HPDE6-E6E7 (cell line): ENCODE results near the gene ITGA2.
A peak's percentile ranks its signal among the peaks of the same experiment; 100 is the strongest.

Experiments used
- DNase-seq: peaks from one replicate; pipeline ENCODE4 v3.0.0; 2011; ENCODE audit warnings: missing footprints; ENCODE audit errors: extremely low spot score

Gene ITGA2

DNA sequence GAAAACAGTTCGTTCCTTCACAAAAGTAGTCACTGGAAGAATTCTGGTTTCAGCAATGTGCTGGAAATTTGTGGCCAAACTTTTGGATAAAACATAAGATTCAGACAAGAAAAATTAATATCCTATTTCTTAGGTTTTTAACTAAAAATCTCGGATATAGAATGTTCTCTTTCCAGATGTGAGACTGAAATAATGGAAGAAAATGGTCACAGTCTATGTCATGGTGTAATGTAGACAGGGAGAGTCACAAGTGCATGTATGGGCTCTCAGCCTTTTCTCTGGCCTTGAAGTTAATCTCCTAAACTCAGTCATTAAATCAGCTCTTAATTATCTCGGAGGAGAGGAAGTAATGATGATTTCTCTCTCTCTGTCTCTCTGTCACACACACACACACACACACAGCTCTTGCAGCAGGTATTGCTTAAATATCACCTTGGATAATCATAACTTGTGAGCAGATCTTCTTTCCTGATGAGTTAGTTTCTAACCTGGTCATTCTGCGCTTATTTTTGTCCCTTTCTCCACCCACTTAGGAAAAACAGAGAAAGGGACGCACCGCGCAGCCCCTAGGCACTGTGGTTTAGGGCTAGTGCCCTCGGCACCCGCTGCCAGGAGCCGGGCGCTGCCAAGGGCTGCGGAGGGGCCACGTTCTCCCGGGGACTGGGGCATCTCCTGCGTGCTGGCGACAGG is 672 bp upstream of the ITGA2 start:
- no peak for DNase-seq

DNA sequence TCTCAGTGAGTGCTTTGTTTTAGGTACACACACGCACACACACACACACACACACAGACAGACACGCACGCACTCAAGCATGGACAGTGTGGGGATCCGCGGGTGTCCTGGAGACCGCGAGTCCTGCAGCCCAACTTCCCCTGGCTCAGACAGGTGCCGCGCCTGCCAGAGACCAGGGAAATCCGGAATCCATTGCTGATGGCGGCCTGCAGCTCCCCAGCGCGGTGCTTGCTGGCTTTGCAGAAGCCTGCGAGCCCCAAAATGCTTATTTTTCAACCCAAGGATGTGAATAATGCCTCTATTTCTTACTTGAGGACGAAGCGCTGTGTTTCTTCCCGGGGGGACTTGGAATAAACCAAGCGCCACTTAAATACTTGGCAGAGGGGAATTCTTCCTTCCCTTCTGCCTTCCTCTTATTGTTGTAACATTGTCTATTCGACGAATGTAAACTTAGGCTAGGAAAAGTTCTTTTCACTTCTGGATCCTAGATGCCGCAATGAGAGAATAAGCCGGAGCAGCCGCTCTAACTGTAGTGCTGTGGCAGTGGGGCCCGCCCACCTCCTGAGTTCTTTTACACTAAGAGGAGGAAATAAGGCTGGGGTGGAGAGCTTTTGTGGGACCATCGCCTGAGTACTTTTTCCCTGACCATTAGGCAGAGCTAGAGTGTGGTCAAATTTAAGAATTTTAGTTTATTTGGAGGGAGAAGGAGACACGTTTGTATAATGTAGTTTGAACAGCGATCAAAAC is 802 bp downstream of the ITGA2 start:
- no peak for DNase-seq

DNA sequence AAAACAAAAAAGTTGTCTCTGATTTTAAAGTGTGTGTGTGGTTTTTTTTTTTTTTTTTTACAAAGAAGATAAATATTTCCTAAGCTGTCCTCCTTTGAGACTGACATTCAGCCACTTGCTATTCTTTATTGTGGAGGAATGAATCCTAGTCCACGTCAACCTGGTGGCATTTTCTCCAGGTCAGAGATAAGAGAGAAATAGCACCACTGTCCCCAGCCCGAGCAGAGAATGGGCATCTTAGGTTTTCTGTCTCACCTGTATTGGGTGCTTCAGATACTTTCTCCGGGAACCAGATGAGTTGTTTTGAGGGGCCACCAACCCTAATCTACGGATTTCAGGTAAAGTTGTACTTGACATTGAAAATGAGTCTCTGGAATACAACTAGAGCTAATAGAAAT is 1.4 kb downstream of the ITGA2 start:
- DNase-seq, result no peak

DNA sequence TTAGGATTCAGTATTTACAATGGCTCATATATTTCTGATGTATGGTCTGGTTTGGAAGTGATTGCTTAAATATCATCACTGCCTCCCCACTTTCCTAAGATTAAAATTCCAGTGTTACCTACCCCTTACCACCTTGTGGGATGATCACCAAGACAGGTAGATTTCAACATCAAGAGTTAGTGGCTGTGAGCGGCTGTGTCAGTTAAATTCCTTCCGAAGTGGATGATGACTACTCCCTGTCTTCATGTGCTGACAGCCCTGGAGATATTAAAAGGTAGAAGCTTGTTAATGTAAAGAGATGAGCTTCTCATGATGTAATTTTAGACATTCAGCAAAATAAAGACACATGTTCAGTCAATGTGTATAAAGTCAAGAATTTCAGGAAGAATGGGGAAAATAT is 4.2 kb downstream of the ITGA2 start:
- DNase-seq, result no peak

DNA sequence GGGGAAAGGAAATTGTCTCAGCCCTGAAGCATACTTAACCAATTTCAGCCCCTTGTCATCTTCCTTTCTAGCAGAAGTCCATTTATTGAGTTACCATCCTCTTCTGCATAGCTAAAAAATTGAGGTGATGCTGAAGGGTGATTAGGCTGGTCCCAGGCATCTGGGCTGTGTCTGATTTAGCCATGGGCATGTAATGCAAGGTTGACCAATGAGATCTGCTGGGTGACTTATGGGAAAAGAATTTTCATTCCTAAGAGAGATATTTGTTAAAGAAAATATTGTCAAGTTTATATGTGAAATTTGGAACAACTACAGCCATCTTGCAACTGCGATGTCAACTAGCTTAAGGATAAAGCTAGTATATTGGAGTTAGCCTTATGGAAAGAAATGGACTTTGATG is 5.1 kb downstream of the ITGA2 start:
- no peak for DNase-seq

DNA sequence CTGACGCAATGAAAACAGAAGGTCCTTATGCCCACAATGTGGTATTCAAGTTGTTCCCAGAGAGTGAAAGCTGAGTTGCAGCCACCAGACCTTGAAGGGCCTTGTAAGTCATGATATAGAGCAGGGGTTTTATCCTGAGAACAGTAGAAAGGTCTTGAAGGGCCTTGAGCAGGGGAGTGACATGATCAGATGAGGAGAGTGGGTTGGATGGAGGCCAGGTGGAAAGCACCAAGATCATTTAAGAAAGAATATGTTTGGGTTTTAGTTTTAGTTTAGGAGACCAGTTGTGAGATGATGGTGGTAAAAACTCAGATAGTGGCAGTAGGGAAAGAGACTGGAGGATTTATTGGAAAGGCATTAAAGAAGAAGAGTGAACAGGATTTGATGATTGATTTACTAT is 5.9 kb downstream of the ITGA2 start:
- no peak for DNase-seq

DNA sequence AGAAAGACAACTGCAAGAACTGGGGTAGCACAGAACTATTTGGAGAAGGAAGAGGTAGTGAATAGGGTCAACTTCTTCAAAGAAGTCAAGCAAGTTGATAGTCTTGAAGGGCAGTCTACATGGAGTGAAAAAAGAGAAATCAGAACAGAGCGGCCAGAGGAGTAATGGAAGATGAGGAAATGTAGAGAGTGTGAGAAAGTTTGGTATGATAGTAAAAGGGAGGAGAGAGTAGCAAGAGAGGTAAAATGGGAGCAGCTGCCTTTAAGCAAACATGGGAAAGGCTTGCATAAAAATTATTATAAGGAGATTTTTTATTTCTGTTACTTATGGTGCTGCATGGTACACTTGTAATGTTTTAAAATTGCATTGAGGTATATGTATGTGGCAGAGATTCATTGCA is 6.8 kb downstream of the ITGA2 start:
- DNase-seq, result no peak

DNA sequence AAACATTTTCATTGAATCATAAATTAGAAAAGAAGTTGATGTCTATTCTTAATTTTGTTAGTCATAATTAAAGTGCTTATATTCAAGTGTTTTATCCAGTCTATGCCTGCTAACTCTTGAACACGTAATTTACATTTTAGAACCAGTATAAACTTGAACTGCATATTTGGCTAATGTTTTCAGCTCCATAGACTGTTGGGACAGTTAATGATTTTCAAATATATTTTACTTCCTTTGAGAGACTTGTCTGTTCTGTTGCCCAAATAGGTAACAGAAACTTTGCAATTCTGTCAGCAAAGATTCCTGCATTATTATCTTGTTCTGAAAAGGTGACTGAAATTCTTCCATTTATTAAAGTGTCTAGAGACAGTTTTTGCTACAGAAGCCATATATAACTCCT is 7.8 kb downstream of the ITGA2 start:
- no peak for DNase-seq

DNA sequence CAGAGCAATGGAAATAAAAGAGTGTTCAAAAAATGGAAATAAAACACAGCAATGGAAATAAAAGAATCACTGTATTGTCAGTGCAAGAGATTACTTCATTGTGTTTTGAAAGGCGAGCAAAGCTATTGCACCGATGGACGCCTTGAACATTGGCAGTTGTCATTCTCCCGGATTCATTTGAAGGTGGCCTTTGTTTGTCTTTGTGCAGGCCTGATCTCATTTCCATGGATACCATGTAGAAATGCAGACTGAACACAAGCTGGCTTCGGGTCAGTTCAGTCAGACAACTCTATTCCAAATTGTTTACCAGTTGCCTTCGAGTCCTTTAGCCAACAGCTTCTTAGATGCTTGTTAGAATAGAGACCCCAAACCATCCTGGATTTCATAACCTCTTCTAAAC is 8.3 kb downstream of the ITGA2 start:
- DNase-seq, result no peak

DNA sequence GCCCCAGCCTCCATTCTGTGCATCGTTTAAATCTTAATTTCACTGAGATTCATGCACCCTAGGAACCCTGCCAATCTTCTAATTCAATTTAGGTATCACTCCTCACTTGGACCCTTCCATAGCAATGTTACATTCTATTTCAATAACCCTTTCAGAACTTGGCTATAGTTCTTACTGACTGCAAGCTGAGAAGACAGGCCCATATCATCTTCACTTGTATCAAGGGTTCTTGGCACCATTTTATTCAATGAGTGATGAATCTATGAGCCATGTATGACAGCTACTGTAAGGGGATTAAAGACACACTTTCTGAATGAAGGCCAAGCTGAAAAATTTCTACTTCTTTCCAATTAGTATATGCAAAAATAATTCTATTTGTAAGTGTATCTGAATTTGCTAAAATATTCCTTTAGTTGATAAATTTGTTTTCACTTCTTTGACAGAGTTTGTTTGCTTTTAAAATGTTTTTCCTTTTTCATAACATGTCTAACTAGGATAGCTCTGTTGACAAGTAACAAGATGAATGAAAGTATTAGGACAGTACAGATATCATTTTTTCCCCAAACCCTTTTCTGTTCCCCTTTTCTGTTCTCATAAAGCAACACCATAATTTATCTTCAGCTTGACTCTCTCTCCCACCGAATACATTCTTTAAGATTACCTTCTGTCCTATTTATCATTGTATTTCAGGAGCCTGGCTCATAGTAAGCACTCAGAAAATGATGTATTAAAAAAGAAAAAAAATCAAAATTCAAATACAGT is 9.6 kb downstream of the ITGA2 start:
- no peak for DNase-seq

DNA sequence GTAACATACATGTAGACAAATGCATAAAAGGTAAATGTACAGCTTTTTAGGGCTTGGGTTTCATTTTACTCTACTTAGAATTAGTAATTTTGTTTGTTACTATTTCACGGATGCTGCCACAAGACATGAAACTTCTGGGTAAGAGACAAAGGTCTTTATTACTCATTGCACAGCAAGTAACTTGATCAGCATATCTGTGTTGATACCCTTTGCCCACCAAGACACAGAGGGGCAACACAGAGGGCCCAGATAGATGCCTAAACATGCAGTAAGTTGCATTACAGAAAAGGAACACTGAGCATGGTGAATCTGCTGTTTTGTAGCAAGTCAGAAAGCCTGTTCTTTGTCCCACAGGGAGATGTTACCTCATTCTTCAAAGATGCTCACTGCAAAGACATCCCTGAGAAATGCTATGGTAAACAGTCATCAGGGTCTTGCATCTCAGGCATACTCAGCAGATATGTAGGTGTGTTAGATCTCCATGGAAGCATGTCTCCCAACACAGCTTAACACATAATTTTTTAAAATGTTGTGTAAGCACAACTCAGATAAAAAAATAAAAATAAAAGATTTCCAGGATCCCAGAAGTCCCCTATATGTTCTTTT is 10.3 kb downstream of the ITGA2 start:
- DNase-seq, result no peak

DNA sequence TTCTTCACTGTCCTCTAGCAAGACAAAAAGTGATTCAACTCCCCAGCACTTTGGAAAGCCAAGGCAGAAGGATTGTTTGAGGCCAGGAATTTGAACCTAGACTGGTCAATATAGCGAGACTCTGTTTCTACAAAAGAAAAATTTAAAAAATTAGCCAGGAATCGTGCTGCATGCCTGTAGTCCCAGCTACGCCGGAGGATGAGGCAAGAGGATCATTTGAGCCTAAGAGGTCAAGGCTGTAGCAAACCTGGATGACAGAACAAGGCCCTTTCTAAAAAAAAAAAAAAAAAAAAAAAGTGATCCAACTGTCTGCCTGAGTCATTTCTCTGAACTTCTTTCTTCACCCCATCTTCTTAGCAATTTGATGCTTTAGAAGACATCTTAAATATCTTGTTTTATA is 12.4 kb downstream of the ITGA2 start:
- DNase-seq, result no peak

DNA sequence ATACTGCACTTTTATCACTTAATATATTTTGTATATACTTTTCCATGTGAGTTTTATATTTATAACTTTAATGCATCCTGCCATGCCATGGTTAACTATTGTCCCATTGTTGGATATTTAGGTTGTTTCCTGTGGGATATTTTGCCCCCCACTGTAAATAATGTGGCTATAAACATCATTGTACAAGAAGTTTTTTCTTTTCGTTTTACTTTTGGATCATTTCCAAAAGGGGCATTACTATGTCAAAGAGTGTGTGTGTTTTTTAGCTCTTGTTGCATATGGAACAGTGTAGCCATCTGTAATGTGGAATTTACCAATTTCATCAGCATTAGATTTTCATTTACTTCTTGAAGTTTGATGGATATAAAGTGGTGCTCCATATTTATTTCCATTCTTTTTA is 13.3 kb downstream of the ITGA2 start:
- no peak for DNase-seq

DNA sequence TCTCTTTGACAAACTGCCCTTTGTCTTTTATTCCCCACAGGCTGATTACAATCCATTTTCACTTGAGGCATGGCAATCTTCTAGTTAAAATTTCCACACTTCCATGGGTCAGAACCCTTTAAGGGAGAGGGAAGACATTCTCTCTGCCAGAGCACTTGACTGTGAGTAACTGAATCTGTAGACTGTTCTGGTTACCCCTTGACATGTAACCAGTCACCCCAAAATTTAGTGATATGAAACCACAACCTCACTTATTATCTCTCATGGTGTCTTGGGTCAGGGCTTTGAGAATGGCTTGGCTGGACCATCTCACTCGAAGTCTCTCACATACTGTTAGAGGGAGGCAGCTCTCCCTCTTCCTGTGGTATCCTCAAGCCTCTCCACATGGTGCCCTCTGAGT is 14.0 kb downstream of the ITGA2 start:
- DNase-seq, result no peak

DNA sequence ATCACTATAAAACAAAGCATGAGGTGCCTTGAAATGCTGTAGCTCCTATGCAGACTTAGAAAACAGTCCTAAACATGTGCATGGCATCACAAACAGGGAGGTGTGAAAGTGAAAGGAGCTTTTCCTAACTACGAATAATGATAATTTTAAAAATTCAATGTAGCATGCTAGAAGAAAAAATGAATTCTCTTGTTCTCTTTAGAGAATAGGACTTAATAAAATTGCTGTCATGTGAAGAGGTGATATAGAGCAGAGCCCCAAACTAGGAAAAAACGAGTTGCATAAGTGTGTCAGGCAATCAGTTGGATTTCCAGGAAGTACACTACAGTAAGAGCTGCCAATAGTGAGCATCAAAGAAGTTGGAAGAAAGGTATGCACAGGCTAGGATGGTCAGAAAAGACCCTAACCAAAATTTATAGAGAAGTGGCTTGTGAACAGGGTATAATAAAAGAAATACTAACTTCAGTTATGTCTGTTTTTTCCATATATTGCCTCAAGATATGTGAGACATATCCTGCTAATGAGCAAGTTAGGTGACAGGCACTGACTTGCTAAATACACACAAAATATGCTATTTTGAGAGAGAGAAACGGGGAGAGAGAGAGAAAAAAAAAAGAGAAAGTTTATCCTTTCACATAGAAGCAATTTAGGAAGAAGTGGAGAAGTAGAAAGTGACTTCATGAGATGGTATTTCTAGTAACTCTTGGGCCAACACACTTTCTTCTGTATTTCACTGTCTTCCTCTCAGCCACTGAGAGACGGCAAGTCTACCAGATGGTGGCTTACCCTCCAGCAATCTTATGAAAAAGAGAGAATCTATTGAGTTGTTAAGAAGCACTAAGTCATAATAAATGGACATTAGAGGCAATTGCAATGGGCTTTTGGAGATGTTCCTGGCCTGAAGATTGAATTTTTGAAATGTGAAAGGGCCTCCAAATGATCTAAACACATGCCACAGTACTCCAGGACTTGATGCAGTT is 18.0 kb downstream of the ITGA2 start:
- DNase-seq, result no peak

DNA sequence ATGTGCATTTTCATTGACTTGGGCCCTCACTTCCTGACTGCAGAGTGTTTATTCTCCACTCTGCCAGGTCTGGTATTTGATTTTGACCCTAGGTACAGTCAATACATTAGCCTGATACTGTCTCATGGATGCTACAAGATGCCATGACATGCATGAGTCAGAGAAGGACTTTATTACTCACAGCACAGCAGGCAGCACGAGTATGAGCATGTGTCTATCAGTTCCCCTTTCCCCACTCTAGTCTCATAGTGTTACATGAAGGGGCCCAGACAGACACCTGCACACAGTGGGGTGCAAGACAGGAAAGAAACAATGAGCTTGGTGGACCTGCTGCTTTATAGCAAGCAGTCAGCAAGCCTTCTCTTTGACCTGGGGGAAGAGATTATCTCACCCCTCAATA is 19.6 kb downstream of the ITGA2 start:
- DNase-seq, result peak; percentile 59

DNA sequence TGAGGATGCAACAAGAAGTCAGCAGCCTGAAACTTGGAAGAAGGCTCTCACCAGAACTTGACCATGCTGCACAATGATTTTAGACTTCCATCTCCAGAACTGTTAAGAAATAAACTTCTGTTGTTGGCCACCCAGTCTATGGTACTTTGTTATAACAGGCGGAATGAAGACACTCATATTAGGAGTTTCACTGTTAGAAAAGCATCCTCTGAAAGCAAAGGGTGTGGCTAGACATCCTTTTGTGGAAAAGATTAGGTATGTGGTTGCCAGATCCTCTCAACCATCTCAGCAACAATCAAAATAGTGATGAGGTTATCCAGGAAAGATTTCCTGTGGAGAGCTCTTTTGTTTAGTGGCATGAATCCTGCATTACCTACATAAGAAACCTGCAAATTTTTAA is 20.7 kb downstream of the ITGA2 start:
- DNase-seq, result no peak

DNA sequence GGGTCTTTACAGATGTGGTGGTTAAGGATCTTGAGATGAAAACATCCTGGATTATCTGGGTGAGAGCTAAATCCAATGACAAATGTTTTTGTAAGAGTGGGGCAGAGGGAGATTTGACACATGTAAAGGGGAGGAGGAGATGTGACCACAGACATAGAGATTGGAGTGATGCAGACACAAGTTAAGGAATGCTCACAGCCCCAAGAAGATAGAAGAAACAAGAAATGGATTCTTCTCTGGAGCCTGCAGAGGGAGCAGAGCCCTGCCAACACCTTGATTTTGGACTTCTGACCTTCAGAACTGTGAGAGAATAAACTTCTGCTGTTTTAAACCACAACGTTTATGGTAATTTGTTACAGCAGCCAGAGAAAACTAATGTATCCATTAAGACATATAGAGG is 21.7 kb downstream of the ITGA2 start:
- no peak for DNase-seq

DNA sequence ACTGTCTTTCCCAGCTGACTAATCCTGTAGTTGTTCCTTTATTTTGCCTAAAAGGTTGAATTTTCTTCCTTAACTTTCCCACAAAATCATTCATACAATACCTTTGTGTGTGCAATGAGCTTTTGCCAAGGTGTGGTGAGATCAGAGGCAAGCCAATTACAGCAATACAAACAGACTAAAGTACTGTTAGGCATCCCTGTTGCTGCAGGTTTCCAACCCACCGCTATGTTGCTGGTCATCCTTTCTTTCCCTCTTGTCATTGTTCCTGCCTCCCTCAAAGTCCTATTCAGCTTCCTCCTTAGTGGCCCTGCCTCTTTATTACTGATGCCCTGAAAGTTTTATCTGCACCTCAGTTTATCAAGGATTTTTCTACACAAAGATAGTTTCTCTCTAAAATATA is 22.1 kb downstream of the ITGA2 start:
- no peak for DNase-seq

DNA sequence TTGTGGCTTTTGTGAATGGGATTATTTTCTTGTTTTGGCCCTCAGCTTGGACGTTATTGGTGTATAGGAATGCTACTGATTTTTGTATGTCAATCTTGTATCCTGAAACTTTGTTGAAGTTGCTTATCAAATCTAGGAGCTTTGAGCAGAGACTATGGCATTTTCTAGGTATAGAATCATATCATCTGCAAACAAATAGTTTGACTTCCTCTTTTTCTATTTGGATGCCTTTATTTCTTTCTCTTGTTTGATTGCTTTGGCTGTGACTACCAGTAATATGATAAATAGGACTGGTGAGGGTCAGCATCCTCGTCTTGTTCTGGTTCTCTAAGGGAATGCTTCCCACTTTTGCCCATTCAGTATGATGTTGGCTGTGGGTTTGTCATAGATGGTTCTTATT is 24.7 kb downstream of the ITGA2 start:
- no peak for DNase-seq

DNA sequence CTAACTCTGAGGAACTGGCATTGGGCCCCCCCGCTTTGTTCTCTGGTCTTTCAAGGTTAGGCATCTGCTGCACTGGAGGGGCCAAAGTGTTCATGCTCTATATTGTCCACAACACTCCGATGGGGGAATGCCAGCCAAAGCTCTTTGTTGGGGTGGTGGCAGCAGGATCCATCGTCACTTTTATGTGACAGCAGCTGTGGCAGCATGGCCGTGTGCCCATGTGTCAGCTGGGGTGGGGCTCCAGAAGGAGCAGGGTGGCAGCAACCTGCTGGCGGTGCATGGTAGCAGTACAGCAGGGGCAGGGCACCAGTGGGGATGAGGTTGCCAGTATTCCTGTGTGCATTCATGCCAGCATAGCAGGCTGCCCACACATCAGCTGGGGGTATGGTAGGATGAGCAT is 28.2 kb downstream of the ITGA2 start:
- DNase-seq, result no peak
